H1 (cell line): ENCODE results near the gene EPB41L1. TPM values are rescaled to one million over a fixed set of nuclear protein-coding genes. Genes with fewer than 3 reads are reported as not detected.

Experiments
- CTCF ChIA-PET: fragments of 300-600 bp; sonication (Branson Sonifier 250); formaldehyde crosslinking; loops from one replicate; lab custom pipeline; 2021; ENCODE audit not compliant: partially characterized antibody; lab: Charles Lee
- POLR2A ChIA-PET: fragments of 300-600 bp; sonication (Branson Sonifier 250); formaldehyde crosslinking; loops from one replicate; lab custom pipeline; 2021; ENCODE audit warnings: inconsistent platforms; ENCODE audit not compliant: partially characterized antibody; lab: Charles Lee
- DNase-seq, 2 experiments: peaks; one replicate each; pipeline versions ENCODE4 v3.0.0 to v3.0.0-alpha.2; 2010 to 2022; ENCODE audit warnings: low spot score in 2 of 2, low read depth in 1 of 2, mixed read lengths in 1 of 2
- FAIRE-seq: peaks from 2 replicates; lab custom pipeline; 2011; peaks lifted over from hg19 to GRCh38; lab: Jason Lieb, UNC
- H2AFZ ChIP-seq: 2 replicates; pipeline ENCODE4 v1.8.1; 2012; ENCODE audit warnings: low read length, inconsistent platforms
- H2AK5ac ChIP-seq: 2 replicates; pipeline ENCODE4 v1.6.1; 2013; ENCODE audit warnings: low read depth, low read length
- H2BK120ac ChIP-seq: replicated peaks from 2 replicates; pipeline ENCODE3; 2013; ENCODE audit warnings: low read depth, low read length, inconsistent platforms
- H2BK12ac ChIP-seq: 2 replicates; pipeline ENCODE4 v1.6.1; 2013; ENCODE audit warnings: low read depth, low read length
- H2BK15ac ChIP-seq: 2 replicates; pipeline ENCODE4 v1.6.1; 2013; ENCODE audit warnings: low read length
- H2BK20ac ChIP-seq: 2 replicates; pipeline ENCODE4 v1.6.1; 2013; ENCODE audit warnings: low read length
- H2BK5ac ChIP-seq: 2 replicates; pipeline ENCODE4 v1.6.1; 2013; ENCODE audit warnings: low read depth, low read length
- H3K14ac ChIP-seq: 2 replicates; pipeline ENCODE4 v1.6.1; 2013; ENCODE audit warnings: inconsistent platforms; ENCODE audit not compliant: insufficient read length
- H3K18ac ChIP-seq: 2 replicates; pipeline ENCODE4 v1.6.1; 2013; ENCODE audit warnings: low read length; ENCODE audit errors: extremely low read depth
- H3K23ac ChIP-seq: 2 replicates; pipeline ENCODE4 v1.6.1; 2013; ENCODE audit warnings: inconsistent platforms; ENCODE audit not compliant: insufficient read length
- H3K23me2 ChIP-seq: 2 replicates; pipeline ENCODE4 v1.6.1; 2013; ENCODE audit warnings: low read depth, low read length
- H3K27ac ChIP-seq: 2 replicates; pipeline ENCODE4 v1.6.1; 2011; ENCODE audit warnings: low read depth, low read length, inconsistent platforms
- H3K27me3 ChIP-seq, 4 experiments: replicated peaks in 1 of 4; 1 replicate in 1 of 4; 2 replicates in 3 of 4; pipeline versions ENCODE4 v1.6.1 to v1.8.1; 2011 to 2013; ENCODE audit warnings: low read length in 3 of 4, mild to moderate bottlenecking in 3 of 4, inconsistent platforms in 2 of 4, mixed read lengths in 2 of 4, moderate library complexity in 1 of 4; ENCODE audit not compliant: control insufficient read depth in 3 of 4, insufficient read depth in 3 of 4; ENCODE audit errors: extremely low read depth in 1 of 4
- H3K36me3 ChIP-seq, 4 experiments: 2 replicates each; pipeline versions ENCODE4 v1.6.1 to v1.8.1; 2011 to 2013; ENCODE audit warnings: mild to moderate bottlenecking in 4 of 4, low read length in 3 of 4, moderate library complexity in 2 of 4, control low read depth in 1 of 4, inconsistent platforms in 1 of 4; ENCODE audit not compliant: insufficient read depth in 4 of 4, control insufficient read depth in 2 of 4
- H3K4ac ChIP-seq: replicated peaks from 2 replicates; pipeline ENCODE3; 2013; ENCODE audit warnings: low read length, low read depth, mixed read lengths, inconsistent platforms; ENCODE audit not compliant: insufficient read length
- H3K4me1 ChIP-seq, 4 experiments: replicated peaks in 1 of 4; 1 replicate in 1 of 4; 2 replicates in 3 of 4; pipeline versions ENCODE4 v1.6.1 to v1.8.1; 2011 to 2013; ENCODE audit warnings: low read length in 3 of 4, inconsistent platforms in 2 of 4, mixed read lengths in 1 of 4; ENCODE audit not compliant: insufficient read depth in 4 of 4, control insufficient read depth in 3 of 4
- H3K4me2 ChIP-seq, 2 experiments: 2 replicates each; pipeline versions ENCODE4 v1.6.1 to v1.8.1; 2011 to 2013; ENCODE audit warnings: low read depth in 2 of 2, low read length in 2 of 2, control low read depth in 1 of 2, inconsistent platforms in 1 of 2, mild to moderate bottlenecking in 1 of 2; ENCODE audit not compliant: insufficient read depth in 1 of 2
- H3K4me3 ChIP-seq, 4 experiments: fragments of 200-600, 300-600 bp in 1 of 4; sonication (generic), shearing (Covaris generic), sonication (Bioruptor Twin) in 1 of 4; 2 replicates each; pipeline versions ENCODE4 v1.5.1 to v1.8.1; 2011 to 2016; ENCODE audit warnings: low read length in 4 of 4, low read depth in 3 of 4, control low read depth in 2 of 4, inconsistent platforms in 2 of 4, mild to moderate bottlenecking in 2 of 4, mixed read lengths in 1 of 4, moderate library complexity in 1 of 4; ENCODE audit not compliant: insufficient read depth in 2 of 4; ENCODE audit errors: extremely low read depth in 1 of 4
- H3K56ac ChIP-seq: replicated peaks from 2 replicates; pipeline ENCODE3; 2013; ENCODE audit warnings: low read depth, mild to moderate bottlenecking, mixed read lengths, low read length, inconsistent platforms; ENCODE audit not compliant: insufficient read length
- H3K79me1 ChIP-seq: 2 replicates; pipeline ENCODE4 v1.6.1; 2013; ENCODE audit warnings: low read depth, low read length, control low read depth
- H3K79me2 ChIP-seq, 2 experiments: 2 replicates each; pipeline versions ENCODE4 v1.6.1 to v1.8.1; 2012 to 2013; ENCODE audit warnings: low read length in 2 of 2, mild to moderate bottlenecking in 2 of 2, inconsistent platforms in 1 of 2; ENCODE audit not compliant: insufficient read depth in 2 of 2, control insufficient read depth in 1 of 2
- H3K9ac ChIP-seq, 4 experiments: replicated peaks in 1 of 4; 1 replicate in 1 of 4; 2 replicates in 3 of 4; pipeline versions ENCODE4 v1.6.1 to v1.8.1; 2011 to 2013; ENCODE audit warnings: low read depth in 3 of 4, low read length in 3 of 4, control low read depth in 2 of 4, mild to moderate bottlenecking in 2 of 4, moderate library complexity in 2 of 4, inconsistent platforms in 1 of 4; ENCODE audit errors: extremely low read depth in 1 of 4
- H3K9me3 ChIP-seq, 2 experiments: 2 replicates each; pipeline versions ENCODE4 v1.6.1 to v1.8.1; 2012 to 2013; ENCODE audit warnings: mild to moderate bottlenecking in 2 of 2, moderate library complexity in 2 of 2, control low read depth in 1 of 2, inconsistent platforms in 1 of 2, low read depth in 1 of 2, low read length in 1 of 2, mixed read lengths in 1 of 2; ENCODE audit not compliant: insufficient read depth in 2 of 2
- H4K20me1 ChIP-seq, 2 experiments: replicated peaks in 1 of 2; 2 replicates each; pipeline versions ENCODE3 to v1.8.1; 2011 to 2013; ENCODE audit warnings: inconsistent platforms in 2 of 2, low read length in 2 of 2, mild to moderate bottlenecking in 1 of 2; ENCODE audit not compliant: insufficient read depth in 2 of 2, control insufficient read depth in 1 of 2
- H4K5ac ChIP-seq: 2 replicates; pipeline ENCODE4 v1.6.1; 2013; ENCODE audit warnings: low read length, low read depth, mixed read lengths, inconsistent platforms; ENCODE audit not compliant: insufficient read length
- H4K8ac ChIP-seq: 2 replicates; pipeline ENCODE4 v1.8.0; 2013; ENCODE audit warnings: mild to moderate bottlenecking, moderate library complexity, low read length, inconsistent platforms; ENCODE audit not compliant: insufficient read depth; ENCODE audit errors: extremely low read depth
- H4K91ac ChIP-seq: replicated peaks from 2 replicates; pipeline ENCODE3; 2013; ENCODE audit warnings: low read length, mixed read lengths, inconsistent platforms; ENCODE audit not compliant: insufficient read length
- MAX ChIP-seq: IDR thresholded peaks from 2 replicates; pipeline ENCODE4 v1.6.1; 2012; ENCODE audit warnings: inconsistent platforms
- PHF8 ChIP-seq: fragments of 200-600 bp; sonication (generic); conservative IDR thresholded peaks from 2 replicates; pipeline ENCODE4 v1.7.1; 2012; ENCODE audit warnings: low read depth, mild to moderate bottlenecking, inconsistent platforms, low read length, moderate library complexity
- SP4 ChIP-seq: IDR thresholded peaks from 2 replicates; pipeline ENCODE4 v1.6.1; 2012; ENCODE audit warnings: low read length, inconsistent platforms
- WGBS, 2 experiments: shearing (Covaris generic) in 1 of 2; methylation state at CpG; one replicate each; pipeline versions ENCODE4 v1.1.6 to v1.1.7; 2013 to 2015; ENCODE audit warnings: low lambda C conversion rate in 2 of 2, mixed read lengths in 2 of 2, inconsistent platforms in 1 of 2, low coverage in 1 of 2, missing lambda C conversion rate in 1 of 2; ENCODE audit not compliant: insufficient replicate concordance in 2 of 2, insufficient coverage in 1 of 2, insufficient read length in 1 of 2; ENCODE audit errors: extremely low coverage in 1 of 2, missing lambda C conversion rate in 1 of 2; 5-methylcytosine and 5-hydroxymethylcytosine counted together
- polyA plus RNA-seq, 7 experiments: library from polyadenylated mRNA; depleted of rRNA in 3 of 7; stranded (reverse) in 5 of 7; unstranded in 2 of 7; fragments of >200 nt in 5 of 7; fragments of 200-250 nt in 2 of 7; gene quantifications; 1 replicate in 5 of 7; 2 replicates in 1 of 7; 4 replicates in 1 of 7; pipeline versions ENCODE4 v1.2.1 to v1.2.3, GENCODE V29; 2011 to 2013; ENCODE audit warnings: missing spikeins in 2 of 7, mixed read lengths in 2 of 7
- total RNA-seq: library from RNA; stranded (reverse); fragmentation: NEBNext Ultra II Directional; extraction: Animal tissue kit (Norgen Biotek cat#: 25700); gene quantifications from 2 replicates; pipeline ENCODE4 v1.2.1, GENCODE V29; 2021

EPB41L1 gene
- total and polyA plus RNA-seq, 2 of the 8 experiments (the other 6 are each of a cell fraction or from before 2014, with no cell fraction given): 14.8 to 36.0 TPM

GRCh38 chr20:36152261-36152660, 2.3 kb upstream of the EPB41L1 start:
- H4K20me1 ChIP-seq: peaks cover 4 to 8% of the 10 kb centered on the region in 2 experiments
- no peak overlapping the region for H3K4ac ChIP-seq
- H3K4me2 ChIP-seq: no peak overlapping the region
- no peak overlapping the region for H2BK15ac ChIP-seq
- no peaks in the 10 kb centered on the region for H3K36me3 ChIP-seq
- no peak overlapping the region for H4K91ac ChIP-seq
- no peak overlapping the region for H4K5ac ChIP-seq
- no peak overlapping the region for H3K27ac ChIP-seq
- H3K56ac ChIP-seq: no peak overlapping the region
- H3K9ac ChIP-seq: no peak overlapping the region
- no peak overlapping the region for H3K18ac ChIP-seq
- H4K8ac ChIP-seq: no peak overlapping the region
- H3K23ac ChIP-seq: no peak overlapping the region
- 78% methylated on average over 4 of the region's 4 CpGs; no CpG with 5 or more reads in 1 of the 2 experiments for WGBS, 2 experiments
- DNase-seq: no peak
- H3K79me1 ChIP-seq: no peaks in the 10 kb centered on the region; the same call in 1 of the 2 replicates
- H3K4me3 ChIP-seq: no peak overlapping the region
- H2BK120ac ChIP-seq: no peak overlapping the region
- POLR2A ChIA-PET: interaction anchor here (0.8 kb wide), 1 partner anchor 9 kb away, joined by 4 read pairs; no protein-coding TSS in a partner anchor
- CTCF ChIA-PET: interaction anchor here (0.9 to 1.8 kb wide), 4 partner anchors 9 to 50 kb away, joined by 3 to 5 read pairs (median 3); no protein-coding TSS in a partner anchor
- no peaks in the 10 kb centered on the region for H3K79me2 ChIP-seq
- no peak for TF ChIP-seq SP4
- no peak for TF ChIP-seq MAX
- no peak for TF ChIP-seq PHF8
- peaks cover 0 to 4% (median under 1%) of the 10 kb centered on the region in 4 experiments; a peak in 3 of 7 replicates for H3K27me3 ChIP-seq
- H2BK5ac ChIP-seq: no peak overlapping the region
- no peak overlapping the region for H3K14ac ChIP-seq
- no peaks in the 10 kb centered on the region for H3K9me3 ChIP-seq
- no peak overlapping the region for H2AFZ ChIP-seq
- no peak overlapping the region for H2AK5ac ChIP-seq
- peaks cover 6% of the 10 kb centered on the region; the same call in 1 of the 2 replicates for H3K23me2 ChIP-seq
- peaks cover 3 to 15% (median 9%) of the 10 kb centered on the region in 4 experiments for H3K4me1 ChIP-seq
- no peak overlapping the region for H2BK12ac ChIP-seq
- H2BK20ac ChIP-seq: no peak overlapping the region
- FAIRE-seq: no peak
